CD4-positive, alpha-beta T cell treated with Interleukin-21 for 1 hour (primary cell): ENCODE results near the gene MSH3.

Experiments used
- DNase-seq: peaks from one replicate; pipeline ENCODE4 v3.0.0-alpha.2; 2020

MSH3 gene

DNA sequence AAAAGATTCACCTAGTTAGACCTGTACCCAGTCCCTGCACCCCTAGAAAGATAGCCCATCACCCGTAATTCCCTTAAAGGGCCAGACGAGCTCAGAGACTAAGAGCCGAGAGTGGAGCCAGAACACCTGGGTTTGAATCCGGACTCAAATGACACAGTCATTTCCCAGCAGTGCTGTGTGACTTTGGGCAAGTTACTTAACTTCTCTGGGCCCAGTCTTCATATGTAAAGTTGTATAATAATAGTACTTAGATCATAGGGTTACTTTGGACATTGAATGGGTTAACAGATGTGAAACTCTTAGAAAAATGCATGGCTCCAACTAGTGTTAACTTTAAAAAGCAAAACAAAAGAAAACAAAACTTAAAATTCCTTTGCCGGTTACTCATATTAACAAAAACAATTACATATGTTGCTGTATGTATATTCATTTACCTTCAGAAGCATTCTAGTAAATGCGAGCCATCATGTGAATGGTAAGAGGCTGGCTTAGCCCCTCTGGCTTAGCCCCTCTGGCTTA lies 265.3 kb downstream of the MSH3 start:
- DNase-seq, result no peak

- no peak for DNase-seq
Measured at GRCh38 chr5:80920333-80920732, 265.9 kb downstream of the MSH3 start.

DNA sequence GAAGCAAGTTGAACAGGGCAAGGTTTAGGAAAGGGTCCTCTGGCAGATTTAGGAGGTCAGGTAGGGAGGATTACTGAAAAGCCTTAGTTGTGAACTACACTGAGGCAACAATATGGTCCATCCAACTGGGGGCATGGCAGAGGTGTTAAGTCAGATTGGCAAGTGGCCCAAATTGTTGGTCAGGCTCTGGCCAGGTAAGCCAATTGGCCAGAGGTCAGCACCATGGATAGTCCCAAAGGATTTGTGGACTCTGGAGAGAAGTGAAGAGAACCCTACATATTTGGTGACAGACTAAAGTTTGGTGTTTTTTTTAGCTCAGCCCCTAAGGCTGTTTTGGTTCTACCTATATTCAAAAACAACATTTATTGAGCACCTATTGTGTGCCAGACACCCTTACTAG lies 266.6 kb downstream of the MSH3 start:
- no peak for DNase-seq

DNA sequence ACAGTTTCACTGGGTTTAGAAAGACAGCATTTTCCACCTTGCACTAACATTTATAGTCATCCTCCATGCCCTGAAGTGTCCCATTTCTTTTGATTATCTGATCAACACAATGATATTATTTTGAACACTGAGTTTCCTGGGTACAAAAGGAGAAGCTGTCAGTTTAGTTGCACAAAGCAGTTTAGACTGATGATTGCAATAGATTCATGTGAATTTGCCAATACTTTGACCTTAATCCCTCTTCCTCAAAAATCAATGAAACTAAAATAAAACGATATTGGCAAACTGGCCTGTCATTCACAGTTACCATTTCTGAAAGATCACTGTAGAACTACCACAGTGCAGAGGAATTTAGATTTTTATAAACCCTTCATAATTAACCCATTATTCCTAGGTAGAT lies 271.5 kb downstream of the MSH3 start:
- DNase-seq, result no peak
